ENCODE results near the gene HOXC10.

DNA sequence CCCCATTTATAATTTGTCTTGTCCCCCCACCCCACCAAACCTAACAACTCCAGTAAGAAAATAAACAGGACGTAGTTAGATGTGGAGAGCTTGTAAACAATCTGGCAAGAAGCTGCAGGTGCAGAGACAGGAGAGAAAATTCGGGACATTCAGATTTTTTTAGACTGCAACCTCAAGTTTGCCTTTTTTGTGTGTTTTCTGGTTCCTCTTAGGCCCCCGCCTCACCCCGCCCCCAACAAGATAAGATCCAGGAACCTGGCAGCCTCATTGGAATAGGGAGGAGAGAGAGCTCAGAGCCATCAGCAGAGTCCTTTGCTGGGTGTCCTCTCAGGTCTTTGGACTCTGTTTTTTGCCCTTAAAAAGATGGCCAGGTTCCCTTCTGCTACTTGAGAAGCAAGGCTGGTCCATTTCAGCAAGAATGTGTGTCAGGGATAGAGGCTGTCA, 2.9 kb downstream of the HOXC10 start:
- TF ChIP-seq CTCF (IDR thresholded peaks at IDR 0.05) (no peak), POLR2AphosphoS5 (IDR thresholded peaks at IDR 0.05) (no peak), POLR2A (IDR thresholded peaks at IDR 0.05) (no peak), EP300 (IDR thresholded peaks at IDR 0.05; ENCODE audit: low read depth) (no peak)

Measured in transverse colon (tissue), 4 donors.